Measurements from ENCODE around the gene CMTM8.

- TF ChIP-seq CTCF (IDR thresholded peaks at IDR 0.05) (no peak), EP300 (IDR thresholded peaks at IDR 0.05; ENCODE audit: low read depth) (no peak)
These were observed 159.5 kb downstream of the CMTM8 start for GRCh38 chr3:32397941-32398340.
